HFF-Myc (cell line): ENCODE results near the gene CCDC38.
"Not testable (repeated sequence)": the region's sequence is repeated elsewhere in the genome, so short reads cannot be mapped to it uniquely, and the experiment has no call there.

Experiments
- DNase-seq: peaks from one replicate; pipeline ENCODE4 v3.0.0-alpha.2; 2011; ENCODE audit warnings: low read depth; ENCODE audit errors: extremely low read depth
- H3K4me3 ChIP-seq: replicated peaks from 2 replicates; pipeline ENCODE4 v1.5.1; 2011; ENCODE audit warnings: low read depth, mild to moderate bottlenecking, control low read depth, low read length
- CTCF ChIP-seq: IDR thresholded peaks from 2 replicates; pipeline ENCODE4 v1.5.1; 2012; ENCODE audit warnings: mild to moderate bottlenecking, low read depth, low read length, control low read depth; ENCODE audit errors: missing control alignments

The CCDC38 gene

DNA sequence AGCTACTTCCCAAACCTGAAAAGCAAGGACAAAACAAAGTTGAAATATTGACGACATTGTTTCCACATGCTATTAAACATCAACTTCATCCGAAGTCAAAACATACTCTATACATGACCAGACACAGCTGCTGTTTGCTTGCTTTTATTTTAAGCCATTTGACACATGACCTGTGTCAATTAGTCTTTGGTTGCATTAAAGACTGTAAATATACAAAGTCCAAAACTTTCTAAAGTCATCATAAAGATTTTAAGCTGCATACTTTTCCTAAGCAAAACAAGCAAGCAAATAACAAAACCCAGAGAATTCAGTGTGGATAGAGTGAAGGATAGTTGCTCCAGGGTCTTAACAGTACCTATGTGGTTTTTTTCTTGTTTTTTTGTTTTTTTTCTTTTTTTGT is 31.9 kb upstream of the CCDC38 start:
- H3K4me3 ChIP-seq = no peak overlapping the region
- no peak for DNase-seq
- no peak for TF ChIP-seq CTCF

GRCh38 chr12:95972832-95973456 is 30.5 kb upstream of the CCDC38 start:
- no peak for TF ChIP-seq CTCF
- H3K4me3 ChIP-seq = no peak overlapping the region
- DNase-seq = no peak

DNA sequence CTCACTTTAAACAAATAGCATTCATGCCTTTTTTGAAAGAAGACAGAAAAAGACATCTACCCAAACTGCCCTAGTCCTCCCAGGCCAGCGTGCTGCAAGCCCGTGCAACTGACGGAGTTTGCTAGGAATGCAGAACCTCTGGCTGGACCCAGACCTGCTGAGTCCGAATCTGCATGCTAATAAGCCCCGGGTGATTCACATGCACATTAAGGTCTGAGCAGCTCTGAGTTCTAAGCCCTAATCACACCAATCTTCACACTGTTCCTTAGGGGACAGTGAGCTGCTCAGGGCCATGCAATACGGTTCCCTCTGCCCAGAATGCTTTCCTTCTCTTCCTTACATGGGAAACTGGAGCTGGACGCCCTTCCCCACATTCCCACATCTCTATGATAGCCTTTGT is 28.5 kb upstream of the CCDC38 start:
- H3K4me3 ChIP-seq = no peak overlapping the region
- TF ChIP-seq CTCF = no peak
- DNase-seq = no peak

GRCh38 chr12:95969116-95969515 is 26.7 kb upstream of the CCDC38 start:
- not testable (repeated sequence) for DNase-seq

GRCh38 chr12:95967301-95967700 is 24.9 kb upstream of the CCDC38 start:
- TF ChIP-seq CTCF = no peak
- DNase-seq = no peak
- no peak overlapping the region for H3K4me3 ChIP-seq

More at GRCh38 chr12:95969116-95969515, 26.7 kb upstream of the CCDC38 start:
- H3K4me3 ChIP-seq = not testable (repeated sequence)

DNA sequence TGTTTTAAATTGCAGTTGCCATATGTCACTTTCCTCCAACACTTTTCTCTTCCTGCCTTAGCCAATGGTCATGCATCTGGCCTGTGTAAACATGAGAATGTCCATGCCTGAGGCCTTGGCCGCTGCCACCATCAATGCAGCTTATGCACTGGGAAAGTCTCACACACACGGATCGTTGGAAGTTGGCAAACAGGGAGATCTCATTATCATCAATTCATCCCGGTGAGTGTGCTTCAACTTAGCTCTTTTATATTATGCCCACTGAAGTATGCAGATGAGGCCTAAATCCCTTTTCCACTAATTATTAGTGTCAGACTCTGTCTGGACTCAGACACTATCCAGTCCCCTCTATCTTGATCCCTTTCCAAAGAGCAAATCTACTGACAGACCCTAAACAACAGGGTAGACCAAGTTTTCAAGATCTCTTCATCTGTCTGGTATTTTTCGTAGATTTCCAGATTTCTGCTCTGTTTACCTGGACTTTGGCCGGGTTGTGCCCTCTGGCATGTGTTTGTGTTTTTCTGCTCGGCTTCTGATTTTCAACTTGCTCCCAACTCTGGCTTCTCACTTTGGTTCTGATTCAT is 24.0 kb upstream of the CCDC38 start:
- no peak for DNase-seq

DNA sequence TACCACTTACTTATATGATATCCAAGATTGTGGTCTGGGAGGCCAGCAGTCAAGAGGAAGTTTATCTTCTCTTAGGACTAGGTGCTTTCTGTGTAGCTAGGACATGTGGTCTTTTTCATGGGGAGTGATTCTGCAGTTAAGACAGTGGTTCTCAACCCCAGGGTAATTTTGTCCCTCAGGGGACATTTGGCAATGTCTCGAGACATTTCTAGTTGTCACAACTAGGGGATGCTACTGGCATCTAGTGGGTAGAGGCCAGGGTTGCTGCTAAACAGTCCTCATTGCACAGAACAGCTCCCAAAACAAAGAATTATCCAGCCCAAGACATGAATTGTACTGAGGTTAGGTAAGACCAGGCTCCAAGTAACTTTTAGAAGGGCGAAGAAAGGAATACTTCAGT is 20.7 kb upstream of the CCDC38 start:
- peak; percentile 14 for TF ChIP-seq CTCF
- DNase-seq = no peak
- no peak overlapping the region for H3K4me3 ChIP-seq

More for the DNA sequence above, 24.0 kb upstream of the CCDC38 start:
- TF ChIP-seq CTCF = no peak
- no peak overlapping the region for H3K4me3 ChIP-seq
